Activated naive CD4-positive, alpha-beta T cell treated with anti-CD3 and anti-CD28 coated beads, Interleukin-2, amount 10 ng/mL, durations not matched to agents 7 days and 5 days (primary cell): ENCODE results near the gene ZNF827.

Experiments
- CTCF ChIA-PET: fragments of 350-600 bp; sonication (Branson Sonifier 250); formaldehyde crosslinking; loops from one replicate; lab custom pipeline; 2021; ENCODE audit warnings: antibody characterized with exemption; lab: Charles Lee
- DNase-seq: peaks from one replicate; pipeline ENCODE4 v3.0.0-alpha.2; 2020
- H3K27ac Mint-ChIP-seq: one replicate; pipeline ENCODE4 v1.8.0; 2021; ENCODE audit warnings: mild to moderate bottlenecking, moderate library complexity, mixed read lengths
- H3K27me3 Mint-ChIP-seq: one replicate; pipeline ENCODE4 v1.8.0; 2021; ENCODE audit warnings: mild to moderate bottlenecking, mixed read lengths
- H3K36me3 Mint-ChIP-seq: one replicate; pipeline ENCODE4 v1.8.0; 2021; ENCODE audit warnings: mixed read lengths
- H3K4me1 Mint-ChIP-seq: one replicate; pipeline ENCODE4 v1.8.0; 2021; ENCODE audit warnings: mixed read lengths
- H3K4me3 Mint-ChIP-seq: one replicate; pipeline ENCODE4 v1.8.0; 2021; ENCODE audit warnings: mild to moderate bottlenecking, moderate library complexity, mixed read lengths
- H3K9me3 Mint-ChIP-seq: one replicate; pipeline ENCODE4 v1.8.0; 2021; ENCODE audit warnings: mixed read lengths

The ZNF827 gene

GRCh38 chr4:145763399-145763798 is 175.2 kb downstream of the ZNF827 start:
- Mint-ChIP-seq H3K27ac (no peak overlapping the region), H3K36me3 (peaks cover 38% of the 10 kb centered on the region), H3K4me1 (peaks cover 2% of the 10 kb centered on the region), H3K4me3 (no peak overlapping the region), H3K9me3 (peaks cover 2% of the 10 kb centered on the region), H3K27me3 (no peaks in the 10 kb centered on the region)
- no peak for DNase-seq
- CTCF ChIA-PET = no interaction called here

DNA sequence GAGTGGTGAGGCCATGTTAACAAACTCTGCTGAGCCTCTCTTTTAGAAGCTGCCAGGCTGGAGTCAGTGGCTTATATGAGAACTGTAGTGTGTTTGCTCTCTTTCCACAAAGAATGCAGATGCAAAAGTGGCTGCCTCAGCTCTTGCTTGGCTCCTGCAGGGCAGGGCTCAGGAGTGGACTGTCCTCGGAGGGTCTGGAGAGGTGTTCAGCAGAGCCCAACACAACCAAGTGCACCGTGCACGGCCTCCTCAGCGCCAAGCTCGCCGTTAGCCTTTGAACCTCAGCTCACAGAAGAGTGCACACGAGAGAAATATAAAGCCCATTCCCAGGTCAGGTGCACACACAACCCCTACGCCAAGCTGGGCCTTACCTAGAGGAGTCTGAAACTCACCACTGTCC is 175.9 kb downstream of the ZNF827 start:
- Mint-ChIP-seq H3K36me3 (peaks cover 35% of the 10 kb centered on the region), H3K27me3 (no peaks in the 10 kb centered on the region), H3K4me1 (peaks cover 2% of the 10 kb centered on the region), H3K27ac (no peak overlapping the region), H3K9me3 (peaks cover 2% of the 10 kb centered on the region), H3K4me3 (no peak overlapping the region)
- no peak for DNase-seq
- CTCF ChIA-PET = no interaction called here

DNA sequence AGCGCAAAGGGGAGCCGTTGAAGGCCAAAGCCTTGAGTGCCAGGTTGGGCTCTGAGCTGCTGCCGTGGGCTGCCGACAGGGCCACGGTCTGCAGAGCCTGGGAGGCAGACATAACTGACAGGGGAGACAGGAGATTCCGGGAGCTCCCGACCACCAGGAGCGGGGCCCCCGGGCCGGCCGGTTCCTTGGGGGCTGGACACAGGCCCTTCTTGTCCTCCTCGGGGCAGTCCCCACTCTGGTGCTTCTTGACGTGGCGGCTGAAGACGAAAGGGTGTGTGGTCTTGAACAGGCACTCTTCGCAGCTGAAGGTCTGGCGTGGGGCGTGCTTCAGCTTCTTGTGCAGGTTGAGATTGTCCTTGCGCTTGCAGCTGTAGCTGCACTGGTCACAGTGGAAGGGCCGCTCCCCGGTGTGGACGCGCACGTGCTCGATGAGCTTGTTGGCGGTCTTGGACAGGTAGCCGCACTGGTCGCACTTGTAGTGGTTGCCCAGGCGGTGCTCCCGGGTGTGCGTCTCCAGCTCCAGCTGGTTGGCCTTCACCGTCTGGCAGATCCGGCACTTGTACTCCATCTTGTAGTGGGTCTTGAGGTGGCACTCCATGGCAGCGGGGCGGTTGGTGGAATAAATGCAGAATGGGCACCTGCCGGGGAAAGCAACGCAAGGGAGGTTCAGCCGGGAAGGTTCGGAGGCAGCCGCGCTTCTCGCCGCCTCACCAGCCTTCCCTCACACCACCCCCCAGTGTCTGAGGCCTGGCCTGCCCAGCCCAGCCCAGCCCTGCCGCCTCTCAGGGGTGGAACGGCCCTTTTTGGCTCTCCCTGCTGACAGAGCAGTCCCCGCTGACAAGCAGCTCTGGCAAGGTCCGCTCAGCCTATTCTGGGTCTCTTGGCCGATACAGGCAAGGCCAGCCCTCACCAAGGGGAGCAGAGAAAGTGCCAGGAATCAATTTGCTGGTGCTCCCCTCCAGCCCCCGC is 177.4 kb downstream of the ZNF827 start:
- CTCF ChIA-PET = no interaction called here
- no peak overlapping the region for H3K4me3 Mint-ChIP-seq
- peaks cover 27% of the 10 kb centered on the region for H3K36me3 Mint-ChIP-seq
- H3K4me1 Mint-ChIP-seq = no peaks in the 10 kb centered on the region
- no peak overlapping the region for H3K27ac Mint-ChIP-seq
- no peaks in the 10 kb centered on the region for H3K9me3 Mint-ChIP-seq
- no peaks in the 10 kb centered on the region for H3K27me3 Mint-ChIP-seq
- no peak for DNase-seq

DNA sequence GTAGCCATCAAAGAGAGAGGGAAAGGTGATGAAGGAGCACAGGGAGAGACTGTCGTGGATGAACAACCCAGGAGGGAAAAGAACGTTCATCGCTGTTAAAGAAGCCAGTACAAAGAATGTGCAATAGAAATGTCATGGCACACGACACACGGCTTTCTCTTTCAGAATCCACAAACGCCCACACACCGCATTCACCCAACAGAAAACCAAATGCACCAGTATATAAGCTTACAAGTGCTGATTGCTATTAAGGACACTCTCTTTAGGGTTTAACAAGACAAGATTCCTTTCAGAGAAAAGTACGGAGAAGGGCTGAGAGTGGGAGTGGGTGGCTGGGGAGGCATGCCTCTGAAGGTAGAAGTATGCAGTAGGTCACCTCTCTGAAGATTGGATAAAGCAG is 178.4 kb downstream of the ZNF827 start:
- H3K4me1 Mint-ChIP-seq = no peaks in the 10 kb centered on the region
- no peaks in the 10 kb centered on the region for H3K9me3 Mint-ChIP-seq
- no peak overlapping the region for H3K27ac Mint-ChIP-seq
- peaks cover 27% of the 10 kb centered on the region for H3K36me3 Mint-ChIP-seq
- no peak for DNase-seq
- no peak overlapping the region for H3K4me3 Mint-ChIP-seq
- CTCF ChIA-PET = no interaction called here
- H3K27me3 Mint-ChIP-seq = no peaks in the 10 kb centered on the region

GRCh38 chr4:145757188-145757587 is 181.4 kb downstream of the ZNF827 start:
- H3K4me3 Mint-ChIP-seq = no peak overlapping the region
- peaks cover 12% of the 10 kb centered on the region for H3K36me3 Mint-ChIP-seq
- no peak for DNase-seq
- no peaks in the 10 kb centered on the region for H3K27me3 Mint-ChIP-seq
- no peaks in the 10 kb centered on the region for H3K4me1 Mint-ChIP-seq
- CTCF ChIA-PET = no interaction called here
- no peaks in the 10 kb centered on the region for H3K9me3 Mint-ChIP-seq
- H3K27ac Mint-ChIP-seq = no peak overlapping the region

GRCh38 chr4:145756244-145756643 is 182.4 kb downstream of the ZNF827 start:
- H3K4me1 Mint-ChIP-seq = no peaks in the 10 kb centered on the region
- H3K9me3 Mint-ChIP-seq = no peaks in the 10 kb centered on the region
- peaks cover 12% of the 10 kb centered on the region for H3K36me3 Mint-ChIP-seq
- no peak overlapping the region for H3K27ac Mint-ChIP-seq
- H3K4me3 Mint-ChIP-seq = no peak overlapping the region
- peaks cover 6% of the 10 kb centered on the region for H3K27me3 Mint-ChIP-seq
- CTCF ChIA-PET = no interaction called here
- DNase-seq = no peak

- Mint-ChIP-seq H3K4me1 (no peaks in the 10 kb centered on the region), H3K9me3 (no peaks in the 10 kb centered on the region), H3K27ac (no peak overlapping the region), H3K27me3 (peaks cover 6% of the 10 kb centered on the region), H3K4me3 (no peak overlapping the region), H3K36me3 (peaks cover 12% of the 10 kb centered on the region)
- CTCF ChIA-PET = no interaction called here
- no peak for DNase-seq
These were observed 182.8 kb downstream of the ZNF827 start for GRCh38 chr4:145755802-145756201.

- no peaks in the 10 kb centered on the region for H3K4me1 Mint-ChIP-seq
- peaks cover 24% of the 10 kb centered on the region for H3K27me3 Mint-ChIP-seq
- H3K9me3 Mint-ChIP-seq = no peaks in the 10 kb centered on the region
- no peak overlapping the region for H3K4me3 Mint-ChIP-seq
- no peaks in the 10 kb centered on the region for H3K36me3 Mint-ChIP-seq
- DNase-seq = no peak
- no peak overlapping the region for H3K27ac Mint-ChIP-seq
- CTCF ChIA-PET = no interaction called here
These were observed 195.0 kb downstream of the ZNF827 start for GRCh38 chr4:145743641-145744040.

DNA sequence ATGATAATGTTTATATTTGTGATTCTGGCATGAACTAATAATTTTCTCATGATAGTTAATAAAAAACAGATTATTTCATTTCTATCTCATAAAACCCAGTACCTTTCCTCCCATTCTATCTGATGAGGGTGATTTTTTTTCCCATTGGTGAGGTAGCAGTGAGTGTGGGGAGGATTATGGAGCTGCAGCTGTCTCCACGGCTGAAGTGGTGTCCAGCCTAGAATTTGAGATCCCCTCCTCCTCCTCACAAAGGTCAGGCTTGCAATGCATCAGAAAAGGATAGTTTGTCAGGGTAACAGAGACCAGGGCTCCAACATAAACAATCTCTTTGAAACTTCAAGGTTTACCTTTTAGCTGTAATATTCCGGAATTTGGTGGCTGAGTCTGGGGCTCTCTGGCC is 197.8 kb downstream of the ZNF827 start:
- no peaks in the 10 kb centered on the region for H3K9me3 Mint-ChIP-seq
- H3K27me3 Mint-ChIP-seq = peaks cover 26% of the 10 kb centered on the region
- CTCF ChIA-PET = no interaction called here
- no peaks in the 10 kb centered on the region for H3K4me1 Mint-ChIP-seq
- DNase-seq = no peak
- no peak overlapping the region for H3K27ac Mint-ChIP-seq
- H3K4me3 Mint-ChIP-seq = no peak overlapping the region
- H3K36me3 Mint-ChIP-seq = no peaks in the 10 kb centered on the region

DNA sequence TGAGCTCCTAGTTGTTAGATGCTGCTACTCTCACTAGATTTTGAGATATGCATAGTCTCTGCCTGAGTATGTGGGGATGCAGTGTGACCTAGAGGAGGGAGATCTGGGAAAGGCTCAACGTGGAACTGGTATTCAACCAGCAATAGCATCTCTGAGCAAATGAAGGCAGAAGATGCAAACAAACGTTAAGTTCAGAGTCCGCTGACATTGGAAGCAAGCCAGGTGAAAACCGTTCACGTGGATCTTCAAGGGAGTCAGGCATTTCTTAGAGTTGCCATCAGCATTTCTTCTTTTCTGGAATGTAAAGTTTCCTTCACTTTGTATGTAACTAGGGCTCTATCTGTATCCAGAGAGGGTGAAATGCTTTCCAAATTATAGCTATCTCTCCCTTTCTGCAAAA is 198.8 kb downstream of the ZNF827 start:
- Mint-ChIP-seq H3K4me1 (no peaks in the 10 kb centered on the region), H3K27me3 (peaks cover 29% of the 10 kb centered on the region), H3K36me3 (no peaks in the 10 kb centered on the region), H3K27ac (no peak overlapping the region), H3K9me3 (no peaks in the 10 kb centered on the region), H3K4me3 (no peak overlapping the region)
- DNase-seq = no peak
- CTCF ChIA-PET = no interaction called here

DNA sequence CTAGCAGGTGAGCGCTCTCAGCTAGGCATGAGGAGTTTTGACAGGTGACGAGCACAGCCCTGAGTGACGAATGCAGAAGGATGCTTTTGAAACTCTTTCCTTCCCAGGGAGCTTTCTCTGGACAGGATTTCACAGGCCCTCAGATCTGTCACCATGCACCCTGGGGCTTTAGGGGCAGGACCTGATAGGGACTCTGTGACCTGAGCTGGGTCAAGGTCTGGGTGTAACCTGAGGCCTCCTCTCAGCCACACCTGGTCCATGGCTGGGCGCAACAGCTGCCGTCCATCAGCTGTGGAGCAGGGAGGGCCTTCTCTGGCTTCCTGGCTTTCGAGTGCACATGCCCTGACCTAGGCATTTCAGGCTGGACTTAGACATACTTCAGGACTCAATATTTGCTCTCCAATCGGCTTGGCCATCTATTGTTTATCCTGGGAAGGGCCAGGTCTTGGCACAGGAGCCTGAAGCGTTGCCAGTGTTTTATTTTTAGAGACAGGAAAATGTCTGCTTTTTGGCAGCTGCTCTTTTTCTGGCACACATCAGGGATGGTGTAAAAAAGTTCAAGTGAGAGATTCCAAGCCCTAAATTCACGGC is 202.3 kb downstream of the ZNF827 start:
- Mint-ChIP-seq H3K4me1 (peaks cover 12% of the 10 kb centered on the region), H3K36me3 (no peaks in the 10 kb centered on the region), H3K4me3 (no peak overlapping the region), H3K27me3 (peaks cover 36% of the 10 kb centered on the region), H3K9me3 (no peaks in the 10 kb centered on the region), H3K27ac (no peak overlapping the region)
- DNase-seq = no peak
- CTCF ChIA-PET = no interaction called here

DNA sequence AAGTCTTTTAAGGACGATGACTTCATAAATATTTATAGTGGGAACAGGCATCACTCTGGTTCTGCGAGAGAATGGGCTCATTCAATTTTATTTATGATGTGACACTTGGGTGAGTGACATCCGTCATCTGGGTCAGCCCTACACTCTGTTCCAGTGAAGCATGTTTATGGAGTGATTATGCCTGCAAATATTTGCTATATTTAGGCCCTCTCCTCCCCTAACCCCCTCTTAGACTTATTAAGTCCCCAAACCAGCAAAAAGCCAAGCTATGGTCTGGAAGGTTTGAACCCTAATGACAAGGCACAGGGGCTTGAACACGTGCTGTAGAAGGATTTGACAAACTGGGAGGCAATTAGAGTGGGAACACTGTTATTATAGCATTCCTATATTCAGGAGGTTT is 202.8 kb downstream of the ZNF827 start:
- H3K4me3 Mint-ChIP-seq = no peak overlapping the region
- no peak overlapping the region for H3K27ac Mint-ChIP-seq
- CTCF ChIA-PET = no interaction called here

GRCh38 chr4:145735347-145735675 is 203.3 kb downstream of the ZNF827 start:
- CTCF ChIA-PET = no interaction called here
- peaks cover 12% of the 10 kb centered on the region for H3K4me1 Mint-ChIP-seq
- H3K27me3 Mint-ChIP-seq = peaks cover 37% of the 10 kb centered on the region
- H3K9me3 Mint-ChIP-seq = no peaks in the 10 kb centered on the region
- no peak for DNase-seq
- no peak overlapping the region for H3K4me3 Mint-ChIP-seq
- no peak overlapping the region for H3K27ac Mint-ChIP-seq
- no peaks in the 10 kb centered on the region for H3K36me3 Mint-ChIP-seq

More for the DNA sequence above, 202.8 kb downstream of the ZNF827 start:
- H3K4me1 Mint-ChIP-seq = peaks cover 12% of the 10 kb centered on the region
- no peaks in the 10 kb centered on the region for H3K36me3 Mint-ChIP-seq
- DNase-seq = no peak
- H3K27me3 Mint-ChIP-seq = peaks cover 38% of the 10 kb centered on the region
- no peaks in the 10 kb centered on the region for H3K9me3 Mint-ChIP-seq

- Mint-ChIP-seq H3K36me3 (no peaks in the 10 kb centered on the region), H3K4me1 (peaks cover 12% of the 10 kb centered on the region), H3K9me3 (no peaks in the 10 kb centered on the region), H3K4me3 (no peak overlapping the region), H3K27me3 (peaks cover 40% of the 10 kb centered on the region), H3K27ac (no peak overlapping the region)
- no peak for DNase-seq
- CTCF ChIA-PET = interaction anchor here (1.3 kb wide), 1 partner anchor 117 kb away, joined by 4 read pairs; no protein-coding TSS in a partner anchor
These were observed 203.9 kb downstream of the ZNF827 start for GRCh38 chr4:145734576-145735346.
